Panc1 (cell line): ENCODE results near the gene AP4B1. TPM values are rescaled to one million over a fixed set of nuclear protein-coding genes. Genes with fewer than 3 reads are reported as not detected.

Experiments
- ATAC-seq: fragments of 200-7000 bp; cut with Tn5 transposase; 2 replicates; pipeline ENCODE4 v1.9.1; 2020; ENCODE audit warnings: mild to moderate bottlenecking, moderate library complexity
- BruUV-seq: library from RNA; stranded (reverse); fragments of 400-500 nt; replicated peaks from 2 replicates; lab custom pipeline; 2021; lab: Mats Ljungman, UMichigan
- CTCF ChIA-PET: fragments of 300-600 bp; sonication (Branson Sonifier 250); formaldehyde crosslinking; loops from one replicate; lab custom pipeline; 2022; ENCODE audit warnings: antibody characterized with exemption; lab: Charles Lee
- POLR2A ChIA-PET: fragments of 300-600 bp; sonication (Branson Sonifier 250); formaldehyde crosslinking; loops from one replicate; lab custom pipeline; 2022; ENCODE audit warnings: antibody characterized with exemption; lab: Charles Lee
- DNase-seq: peaks from one replicate; pipeline ENCODE4 v3.0.0-alpha.2; 2010; ENCODE audit warnings: low read depth, low spot score
- H3K27ac ChIP-seq: 2 replicates; pipeline ENCODE4 v1.5.1; 2011; ENCODE audit warnings: mild to moderate bottlenecking, low read length, inconsistent platforms
- H3K27me3 ChIP-seq: fragments of 200-500 bp; sonication (Bioruptor generic); 2 replicates; pipeline ENCODE4 v1.6.0; 2014; ENCODE audit warnings: low read length, inconsistent platforms; ENCODE audit not compliant: control insufficient read depth, insufficient read depth
- H3K36me3 ChIP-seq: fragments of 200-500 bp; sonication (Bioruptor generic); 2 replicates; pipeline ENCODE4 v1.5.1; 2014; ENCODE audit warnings: inconsistent platforms, mild to moderate bottlenecking, low read length, moderate library complexity; ENCODE audit not compliant: control insufficient read depth, insufficient read depth
- H3K4me1 ChIP-seq: 2 replicates; pipeline ENCODE4 v1.5.1; 2011; ENCODE audit warnings: inconsistent platforms, mild to moderate bottlenecking, low read length, moderate library complexity; ENCODE audit not compliant: control insufficient read depth, insufficient read depth
- H3K4me3 ChIP-seq, 2 experiments: 2 replicates each; pipeline ENCODE4 v1.5.1; 2011 to 2012; ENCODE audit warnings: low read depth in 2 of 2, low read length in 2 of 2, mild to moderate bottlenecking in 2 of 2, inconsistent platforms in 1 of 2, moderate library complexity in 1 of 2
- H3K9me3 ChIP-seq: fragments of 200-500 bp; sonication (Bioruptor generic); 2 replicates; pipeline ENCODE4 v1.5.1; 2014; ENCODE audit warnings: low read depth, mild to moderate bottlenecking, inconsistent platforms, low read length, moderate library complexity; ENCODE audit not compliant: control insufficient read depth, insufficient read depth
- CTCF ChIP-seq: fragments of 450-650 bp; IDR thresholded peaks from 2 replicates; pipeline ENCODE4 v1.5.1; 2017; ENCODE audit warnings: mild to moderate bottlenecking
- POLR2AphosphoS5 ChIP-seq: IDR thresholded peaks from 2 replicates; pipeline ENCODE4 v1.6.1; 2012; ENCODE audit warnings: mild to moderate bottlenecking, low read depth, low read length, moderate library complexity
- REST ChIP-seq, 2 experiments: IDR thresholded peaks; 2 replicates each; pipeline ENCODE4 v1.6.1; 2011 to 2012; ENCODE audit warnings: low read depth in 2 of 2, control low read depth in 1 of 2, low read length in 1 of 2, mild to moderate bottlenecking in 1 of 2, moderate library complexity in 1 of 2; ENCODE audit not compliant: insufficient read depth in 1 of 2
- SIN3A ChIP-seq: IDR thresholded peaks from 2 replicates; pipeline ENCODE4 v1.6.1; 2012; ENCODE audit warnings: low read depth, mild to moderate bottlenecking, low read length, moderate library complexity, borderline replicate concordance; ENCODE audit not compliant: insufficient read depth
- TCF7L2 ChIP-seq: IDR thresholded peaks from 2 replicates; pipeline ENCODE4 v1.6.1; 2011; ENCODE audit warnings: mild to moderate bottlenecking, low read depth, low read length, inconsistent platforms
- in situ Hi-C: cut with HindIII; loops from 2 replicates; pipeline ENCODE4 v1.10.0; 2016; ENCODE audit warnings: low sequenced_read_pairs, low pct_unique_long_range_greater_than_20kb
- intact Hi-C: fragments of 100-400 bp; cut with micrococcal nuclease; formaldehyde crosslinking; loops from one replicate; pipeline ENCODE4 v1.10.0; 2022; ENCODE audit not compliant: unreplicated experiment
- total RNA-seq: library from RNA; stranded (reverse); gene quantifications from one replicate; pipeline ENCODE4 v1.2.1, GENCODE V29; 2021; ENCODE audit not compliant: unreplicated experiment

Gene AP4B1
- total RNA-seq, 1 experiment from 2014 or later = 14.2 TPM

GRCh38 chr1:113899111-113899510 lies 5.5 kb downstream of the AP4B1 start:
- Histone ChIP-seq H3K9me3 (no peaks in the 10 kb centered on the region), H3K4me1 (peaks cover 4% of the 10 kb centered on the region), H3K27me3 (no peaks in the 10 kb centered on the region), H3K27ac (no peak overlapping the region), H3K36me3 (no peaks in the 10 kb centered on the region; the same call in none of the 2 replicates), H3K4me3 (no peak overlapping the region)
- intact Hi-C loops = no loop called here
- ChIA-PET POLR2A (no interaction called here), CTCF (no interaction called here)
- no peak for TF ChIP-seq TCF7L2
- no TSS peak for BruUV-seq
- in situ Hi-C loops = no loop called here
- ATAC-seq = no peak
- DNase-seq = no peak

- no peak overlapping the region for H3K27ac ChIP-seq
- H3K36me3 ChIP-seq = no peaks in the 10 kb centered on the region; the same call in none of the 2 replicates
- no TSS peak for BruUV-seq
- no peaks in the 10 kb centered on the region for H3K27me3 ChIP-seq
- no peak for DNase-seq
- no peak for ATAC-seq
- in situ Hi-C loops = no loop called here
- H3K4me1 ChIP-seq = no peaks in the 10 kb centered on the region
- no peak overlapping the region for H3K4me3 ChIP-seq
- TF ChIP-seq CTCF (no peak), SIN3A (no peak), TCF7L2 (no peak), POLR2AphosphoS5 (no peak), REST (IDR thresholded peaks at IDR 0.05; ENCODE audit: insufficient read depth in 1 of 2, low read depth in 2 of 2, low read length in 1 of 2) (no peak)
- ChIA-PET POLR2A (no interaction called here), CTCF (no interaction called here)
- intact Hi-C loops = no loop called here
- no peaks in the 10 kb centered on the region for H3K9me3 ChIP-seq
These were observed 6.3 kb downstream of the AP4B1 start for GRCh38 chr1:113898241-113898814.

- no peaks in the 10 kb centered on the region for H3K27me3 ChIP-seq
- no peak overlapping the region for H3K27ac ChIP-seq
- no peaks in the 10 kb centered on the region for H3K4me1 ChIP-seq
- CTCF ChIA-PET = no interaction called here
- no peaks in the 10 kb centered on the region; the same call in none of the 2 replicates for H3K36me3 ChIP-seq
- ATAC-seq = no peak
- H3K9me3 ChIP-seq = no peaks in the 10 kb centered on the region
- no peak for TF ChIP-seq TCF7L2
- TF ChIP-seq CTCF = no peak
- no peak for TF ChIP-seq REST (IDR thresholded peaks at IDR 0.05; ENCODE audit: insufficient read depth in 1 of 2, low read depth in 2 of 2, low read length in 1 of 2)
- no peak for TF ChIP-seq POLR2AphosphoS5
- TF ChIP-seq SIN3A = no peak
- intact Hi-C loops = no loop called here
- POLR2A ChIA-PET = no interaction called here
- H3K4me3 ChIP-seq = no peak overlapping the region
- in situ Hi-C loops = no loop called here
- DNase-seq = no peak
- BruUV-seq = no TSS peak
These were observed 8.6 kb downstream of the AP4B1 start for GRCh38 chr1:113895961-113896360.
